SK-N-SH (cell line): ENCODE results near the gene PRR15L. TPM values are rescaled to one million over a fixed set of nuclear protein-coding genes. Genes with fewer than 3 reads are reported as not detected.

Source experiments
- CHD2 ChIP-seq: fragments of 150-350 bp; IDR thresholded peaks from 2 replicates; pipeline ENCODE4 v1.6.1; 2018; ENCODE audit warnings: low read length; ENCODE audit not compliant: partially characterized antibody
- CTCF ChIP-seq: fragments of 200-600 bp; sonication (generic); IDR thresholded peaks from 2 replicates; pipeline ENCODE4 v1.6.1; 2017; ENCODE audit warnings: antibody characterized with exemption, mild to moderate bottlenecking, moderate library complexity
- EZH2phosphoT487 ChIP-seq: fragments of 200-600 bp; sonication (generic); IDR thresholded peaks from 2 replicates; pipeline ENCODE4 v1.6.1; 2017; ENCODE audit warnings: low read depth, mixed run types, mild to moderate bottlenecking, antibody characterized with exemption, moderate library complexity, borderline replicate concordance
- FOSL2 ChIP-seq: IDR thresholded peaks from 2 replicates; pipeline ENCODE4 v1.4.0; 2012; ENCODE audit warnings: low read depth, mild to moderate bottlenecking, moderate library complexity, borderline replicate concordance
- GATA2 ChIP-seq: sonication (generic); formaldehyde crosslinking; IDR thresholded peaks from 2 replicates; pipeline ENCODE4 v1.5.0; 2020; ENCODE audit warnings: mild to moderate bottlenecking, missing genetic modification reagents
- IRF3 ChIP-seq: fragments of 150-350 bp; IDR thresholded peaks from 2 replicates; pipeline ENCODE4 v1.6.1; 2016; ENCODE audit warnings: mild to moderate bottlenecking, low read depth, low read length
- NRF1 ChIP-seq: IDR thresholded peaks from 2 replicates; pipeline ENCODE4 v1.6.1; 2012; ENCODE audit warnings: low read depth, mild to moderate bottlenecking, low read length
- RCOR1 ChIP-seq: fragments of 150-350 bp; IDR thresholded peaks from 2 replicates; pipeline ENCODE4 v1.6.1; 2017; ENCODE audit warnings: antibody characterized with exemption, low read length
- REST ChIP-seq: IDR thresholded peaks from 2 replicates; pipeline ENCODE4 v1.6.1; 2012; ENCODE audit warnings: mild to moderate bottlenecking, low read depth, low read length, moderate library complexity
- RFX5 ChIP-seq: IDR thresholded peaks from 2 replicates; pipeline ENCODE4 v1.6.1; 2012; ENCODE audit warnings: mild to moderate bottlenecking, improper control_type of control experiment, low read length
- TEAD4 ChIP-seq: IDR thresholded peaks from 2 replicates; pipeline ENCODE4 v1.4.0; 2012; ENCODE audit warnings: mild to moderate bottlenecking, borderline replicate concordance; ENCODE audit not compliant: insufficient read depth
- YY1 ChIP-seq: IDR thresholded peaks from 2 replicates; pipeline ENCODE4 v1.4.0; 2012; ENCODE audit warnings: low read depth, mild to moderate bottlenecking
- polyA plus RNA-seq, 3 experiments: library from polyadenylated mRNA; depleted of rRNA; stranded (reverse); fragments of >200 nt; gene quantifications; 2 replicates each; pipeline ENCODE4 v1.2.3, GENCODE V29; 2012
- TF ChIP-seq, protein P1 (sequence below): IDR thresholded peaks from 2 replicates; pipeline ENCODE4 v1.4.0; 2012; ENCODE audit warnings: low read depth, borderline replicate concordance
- TF ChIP-seq, protein P2 (sequence below): IDR thresholded peaks from 2 replicates; pipeline ENCODE4 v1.4.0; 2012; ENCODE audit warnings: low read depth

PRR15L gene
- polyA plus RNA-seq, 1 of the 3 experiments (the other 2 are of a cell fraction), result not detected

GRCh38 chr17:47978324-47978723 lies 20.6 kb upstream of the PRR15L start (continued):
- TF ChIP-seq REST (no peak), CHD2 (peak; percentile 55), YY1 (no peak), GATA2 (CRISPR knock-in tag) (no peak), IRF3 (no peak), EZH2phosphoT487 (no peak), RFX5 (no peak), RCOR1 (peak; percentile 49; the same call in 1 of the 2 replicates), NRF1 (no peak), TEAD4 (no peak), CTCF (peak; percentile 99), FOSL2 (no peak)
- TF ChIP-seq, protein P1, sequence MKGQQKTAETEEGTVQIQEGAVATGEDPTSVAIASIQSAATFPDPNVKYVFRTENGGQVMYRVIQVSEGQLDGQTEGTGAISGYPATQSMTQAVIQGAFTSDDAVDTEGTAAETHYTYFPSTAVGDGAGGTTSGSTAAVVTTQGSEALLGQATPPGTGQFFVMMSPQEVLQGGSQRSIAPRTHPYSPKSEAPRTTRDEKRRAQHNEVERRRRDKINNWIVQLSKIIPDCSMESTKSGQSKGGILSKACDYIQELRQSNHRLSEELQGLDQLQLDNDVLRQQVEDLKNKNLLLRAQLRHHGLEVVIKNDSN, result no peak
- TF ChIP-seq, protein P2, sequence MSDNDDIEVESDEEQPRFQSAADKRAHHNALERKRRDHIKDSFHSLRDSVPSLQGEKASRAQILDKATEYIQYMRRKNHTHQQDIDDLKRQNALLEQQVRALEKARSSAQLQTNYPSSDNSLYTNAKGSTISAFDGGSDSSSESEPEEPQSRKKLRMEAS, result no peak
